GM19328 (cell line): ENCODE measurements around the gene TXNRD1.
"Not testable (repeated sequence)": the region's sequence is repeated elsewhere in the genome, so short reads cannot be mapped to it uniquely, and the experiment has no call there.

Experiments
- ATAC-seq: cut with Tn5 transposase; IDR thresholded peaks from one replicate; pipeline ENCODE4 v1.9.1; 2021; ENCODE audit warnings: mild to moderate bottlenecking, moderate library complexity; ENCODE audit not compliant: unreplicated experiment

TXNRD1 gene

GRCh38 chr12:104394086-104394485, 178.5 kb downstream of the TXNRD1 start:
- not testable (repeated sequence) for ATAC-seq
